OCI-LY3 (cell line): ENCODE results near the gene VSIG10L.

ENCODE experiments used
- EZH2phosphoT487 ChIP-seq: fragments of 200-600 bp; shearing (Covaris generic); IDR thresholded peaks from 2 replicates; pipeline ENCODE4 v1.6.1; 2018; ENCODE audit warnings: antibody characterized with exemption, mixed run types, low read depth
- TF ChIP-seq, protein P1 (sequence below): fragments of 200-600, 300-600 bp; sonication (generic); IDR thresholded peaks from 2 replicates; pipeline ENCODE4 v1.5.1; 2014; ENCODE audit warnings: antibody characterized with exemption, low read length, low read depth

DNA sequence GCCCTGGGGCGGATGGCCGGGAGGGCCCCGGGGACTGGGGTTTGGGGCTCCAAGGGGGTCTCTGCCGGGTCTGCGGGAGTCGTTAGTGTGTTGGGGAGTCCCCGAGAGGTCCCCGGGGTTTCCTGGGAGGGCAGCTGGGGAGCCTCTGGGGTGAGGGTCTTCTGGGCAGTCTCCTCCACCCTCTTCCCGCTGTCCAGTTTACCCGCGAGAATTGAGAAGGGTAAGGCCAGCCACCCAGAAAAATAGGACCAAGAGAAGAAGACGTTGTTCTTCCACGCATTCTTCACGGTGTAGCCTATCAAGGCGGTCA, 25.3 kb upstream of the VSIG10L start:
- TF ChIP-seq, protein P1, sequence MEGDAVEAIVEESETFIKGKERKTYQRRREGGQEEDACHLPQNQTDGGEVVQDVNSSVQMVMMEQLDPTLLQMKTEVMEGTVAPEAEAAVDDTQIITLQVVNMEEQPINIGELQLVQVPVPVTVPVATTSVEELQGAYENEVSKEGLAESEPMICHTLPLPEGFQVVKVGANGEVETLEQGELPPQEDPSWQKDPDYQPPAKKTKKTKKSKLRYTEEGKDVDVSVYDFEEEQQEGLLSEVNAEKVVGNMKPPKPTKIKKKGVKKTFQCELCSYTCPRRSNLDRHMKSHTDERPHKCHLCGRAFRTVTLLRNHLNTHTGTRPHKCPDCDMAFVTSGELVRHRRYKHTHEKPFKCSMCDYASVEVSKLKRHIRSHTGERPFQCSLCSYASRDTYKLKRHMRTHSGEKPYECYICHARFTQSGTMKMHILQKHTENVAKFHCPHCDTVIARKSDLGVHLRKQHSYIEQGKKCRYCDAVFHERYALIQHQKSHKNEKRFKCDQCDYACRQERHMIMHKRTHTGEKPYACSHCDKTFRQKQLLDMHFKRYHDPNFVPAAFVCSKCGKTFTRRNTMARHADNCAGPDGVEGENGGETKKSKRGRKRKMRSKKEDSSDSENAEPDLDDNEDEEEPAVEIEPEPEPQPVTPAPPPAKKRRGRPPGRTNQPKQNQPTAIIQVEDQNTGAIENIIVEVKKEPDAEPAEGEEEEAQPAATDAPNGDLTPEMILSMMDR, result no peak
- TF ChIP-seq EZH2phosphoT487, result no peak
